ENCODE measurements around the gene SLC5A10. TPM values are rescaled to one million over a fixed set of nuclear protein-coding genes. Genes with fewer than 3 reads are reported as not detected.
"Not testable (repeated sequence)": the region's sequence is repeated elsewhere in the genome, so short reads cannot be mapped to it uniquely, and the experiment has no call there.

SLC5A10 gene
- polyA plus RNA-seq, 6 donors from 2014 or later, result 0.06 to 0.17 (median 0.10) TPM; not detected in 1

DNA sequence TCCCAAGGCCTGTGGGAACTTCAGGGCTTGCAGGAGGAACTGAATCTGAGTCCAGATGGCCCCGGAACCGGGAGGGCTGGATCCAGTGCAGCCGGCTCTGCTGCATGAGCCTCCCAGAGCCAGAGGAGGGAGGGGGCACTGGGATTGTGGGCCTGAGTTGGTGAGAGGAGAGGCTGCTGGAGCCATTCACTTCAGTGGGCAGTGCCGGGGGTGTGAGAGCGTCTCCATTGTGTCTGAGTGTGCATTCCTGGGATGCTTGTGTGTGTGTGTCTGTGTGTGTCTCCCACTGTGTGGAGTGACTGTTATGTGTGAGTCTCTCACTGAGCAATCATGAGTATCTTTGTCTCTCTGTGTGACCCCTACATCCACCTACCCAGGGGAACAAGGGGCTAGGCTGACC is 77.8 kb downstream of the SLC5A10 start:
- not testable (repeated sequence) for ATAC-seq (ENCODE audit: low read depth in 2 of 2); H3K4me3 Mint-ChIP-seq; H3K4me1 Mint-ChIP-seq; H3K27me3 Mint-ChIP-seq; H3K9me3 Mint-ChIP-seq; DNase-seq; H3K36me3 Mint-ChIP-seq; H3K27ac Mint-ChIP-seq

- ATAC-seq (ENCODE audit: low read depth in 2 of 2); H3K9me3 Mint-ChIP-seq; H3K36me3 Mint-ChIP-seq; H3K27ac Mint-ChIP-seq; H3K27me3 Mint-ChIP-seq; H3K4me3 Mint-ChIP-seq; H3K4me1 Mint-ChIP-seq; DNase-seq: not testable (repeated sequence)
Measured at GRCh38 chr17:19030771-19031449, 78.9 kb downstream of the SLC5A10 start.

DNA sequence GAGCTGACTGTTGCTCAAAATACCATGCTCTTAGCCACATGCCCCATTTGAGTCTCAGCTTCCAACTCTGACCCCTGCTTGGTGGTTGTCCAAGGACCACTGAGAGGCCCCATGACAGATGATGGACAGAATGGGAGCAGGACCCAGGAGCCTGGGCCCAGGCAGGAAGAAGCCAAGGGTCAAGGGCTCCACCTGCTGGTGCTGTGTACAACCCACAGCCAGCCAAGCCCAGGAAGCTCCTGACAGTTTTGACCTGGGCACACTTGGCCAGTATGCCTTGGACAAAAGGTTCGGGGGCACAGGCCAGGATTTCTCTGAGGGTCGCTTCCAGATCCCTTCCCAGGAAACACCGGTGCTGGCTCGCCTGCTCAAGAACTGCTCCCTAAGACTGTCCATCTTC is 79.8 kb downstream of the SLC5A10 start:
- not testable (repeated sequence) for H3K36me3 Mint-ChIP-seq, H3K4me1 Mint-ChIP-seq
- peak; percentile 38 to 45 for ATAC-seq (ENCODE audit: low read depth in 2 of 2)

GRCh38 chr17:19032377-19032988 is 80.5 kb downstream of the SLC5A10 start:
- not testable (repeated sequence) for H3K36me3 Mint-ChIP-seq, H3K4me1 Mint-ChIP-seq, H3K4me3 Mint-ChIP-seq

More for the DNA sequence above, 79.8 kb downstream of the SLC5A10 start:
- H3K27me3 Mint-ChIP-seq, H3K9me3 Mint-ChIP-seq, DNase-seq, H3K27ac Mint-ChIP-seq, H3K4me3 Mint-ChIP-seq: not testable (repeated sequence)

GRCh38 chr17:19036186-19036585 is 84.2 kb downstream of the SLC5A10 start:
- H3K27me3 Mint-ChIP-seq, H3K9me3 Mint-ChIP-seq, DNase-seq, H3K4me1 Mint-ChIP-seq, H3K27ac Mint-ChIP-seq, H3K4me3 Mint-ChIP-seq, H3K36me3 Mint-ChIP-seq: not testable (repeated sequence)
- ATAC-seq (ENCODE audit: low read depth in 2 of 2), result peak; percentile 17 to 22

More at GRCh38 chr17:19032377-19032988, 80.5 kb downstream of the SLC5A10 start:
- H3K27me3 Mint-ChIP-seq, H3K27ac Mint-ChIP-seq, H3K9me3 Mint-ChIP-seq, DNase-seq: not testable (repeated sequence)
- ATAC-seq (ENCODE audit: low read depth in 2 of 2), result peak; percentile 81 to 87

GRCh38 chr17:19037547-19037946 is 85.6 kb downstream of the SLC5A10 start:
- not testable (repeated sequence) for H3K4me3 Mint-ChIP-seq; H3K9me3 Mint-ChIP-seq; H3K36me3 Mint-ChIP-seq; H3K4me1 Mint-ChIP-seq; H3K27me3 Mint-ChIP-seq; H3K27ac Mint-ChIP-seq; DNase-seq; ATAC-seq (ENCODE audit: low read depth in 2 of 2)

GRCh38 chr17:19038007-19038406 is 86.0 kb downstream of the SLC5A10 start:
- not testable (repeated sequence) for H3K4me3 Mint-ChIP-seq, H3K4me1 Mint-ChIP-seq, H3K36me3 Mint-ChIP-seq, H3K27ac Mint-ChIP-seq, H3K27me3 Mint-ChIP-seq, DNase-seq, H3K9me3 Mint-ChIP-seq
- peak; percentile 10 to 12 for ATAC-seq (ENCODE audit: low read depth in 2 of 2)

GRCh38 chr17:19038730-19039129 is 86.8 kb downstream of the SLC5A10 start:
- not testable (repeated sequence) for H3K4me3 Mint-ChIP-seq, H3K4me1 Mint-ChIP-seq, H3K36me3 Mint-ChIP-seq, DNase-seq, H3K9me3 Mint-ChIP-seq, H3K27me3 Mint-ChIP-seq, H3K27ac Mint-ChIP-seq
- ATAC-seq (ENCODE audit: low read depth in 2 of 2), result peak; percentile 63 to 69

- not testable (repeated sequence) for H3K4me3 Mint-ChIP-seq, H3K27ac Mint-ChIP-seq, H3K36me3 Mint-ChIP-seq, DNase-seq, H3K27me3 Mint-ChIP-seq, H3K9me3 Mint-ChIP-seq, H3K4me1 Mint-ChIP-seq
- ATAC-seq (ENCODE audit: low read depth in 2 of 2), result peak; percentile 20 to 36
Measured at GRCh38 chr17:19040350-19040749, 88.4 kb downstream of the SLC5A10 start.

DNA sequence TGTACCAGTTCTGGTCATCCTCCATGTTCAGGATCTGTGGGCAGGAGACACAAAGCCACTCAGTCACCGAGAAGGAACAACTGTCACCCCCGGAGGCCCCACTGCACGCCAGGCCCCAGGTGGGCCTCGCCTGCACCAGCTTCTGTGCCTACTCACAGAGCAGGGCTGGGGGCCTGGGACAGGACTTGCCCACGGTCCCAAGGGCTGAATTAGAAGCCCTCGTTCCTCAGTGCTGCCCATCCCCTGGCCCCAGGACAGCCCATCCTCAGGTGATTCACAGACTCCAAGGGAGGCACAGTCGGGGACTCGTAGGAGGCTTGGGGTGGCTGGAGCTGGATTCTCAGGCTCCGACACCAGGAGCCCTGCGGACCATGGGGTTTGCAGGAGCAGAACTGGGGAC is 89.9 kb downstream of the SLC5A10 start:
- H3K4me3 Mint-ChIP-seq; H3K27ac Mint-ChIP-seq; DNase-seq; ATAC-seq (ENCODE audit: low read depth in 2 of 2); H3K9me3 Mint-ChIP-seq; H3K36me3 Mint-ChIP-seq; H3K27me3 Mint-ChIP-seq; H3K4me1 Mint-ChIP-seq: not testable (repeated sequence)

DNA sequence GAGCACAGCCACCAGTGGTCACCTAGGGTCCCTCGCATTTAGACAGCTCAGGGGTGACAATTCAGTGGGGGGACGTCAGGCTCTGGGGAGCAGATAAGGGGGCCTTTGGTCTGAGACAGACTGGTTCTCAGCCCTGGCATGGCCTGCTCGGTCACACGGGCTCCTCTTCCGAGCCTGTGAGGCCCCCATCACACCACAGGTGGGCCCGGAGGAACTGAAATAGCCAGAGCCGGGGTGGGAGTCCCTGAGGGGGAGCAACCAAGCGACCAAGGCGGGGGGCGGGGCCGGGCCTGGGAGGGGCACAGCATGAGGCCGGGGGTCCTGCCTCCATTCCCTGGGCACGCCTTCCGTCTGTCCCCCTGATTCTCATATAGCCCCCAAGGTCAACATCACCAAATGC is 90.4 kb downstream of the SLC5A10 start:
- not testable (repeated sequence) for DNase-seq, H3K4me1 Mint-ChIP-seq

DNA sequence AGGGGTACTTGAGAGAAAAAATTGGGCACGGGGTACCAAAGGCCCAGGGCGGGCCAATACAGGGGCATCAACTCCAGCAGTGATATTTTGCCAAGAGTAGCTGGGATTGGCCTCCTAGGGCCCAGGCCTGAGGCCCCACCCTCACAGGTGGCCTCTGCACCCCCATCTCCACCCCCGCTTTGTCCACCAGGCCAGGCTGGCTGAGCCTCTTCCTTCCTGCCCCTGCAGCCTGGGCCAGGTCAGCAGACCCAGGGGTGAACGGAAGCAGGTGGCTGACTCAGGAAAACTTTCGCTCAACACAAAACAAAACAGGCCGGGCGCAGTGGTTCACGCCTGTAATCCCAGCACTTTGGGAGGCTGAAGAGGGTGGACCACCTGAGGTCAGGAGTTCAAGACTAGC is 91.1 kb downstream of the SLC5A10 start:
- peak; percentile 10 to 15 for ATAC-seq (ENCODE audit: low read depth in 2 of 2)
- not testable (repeated sequence) for H3K27ac Mint-ChIP-seq, H3K4me1 Mint-ChIP-seq, H3K9me3 Mint-ChIP-seq, DNase-seq, H3K27me3 Mint-ChIP-seq, H3K36me3 Mint-ChIP-seq
- H3K4me3 Mint-ChIP-seq, result peak overlapping the region in 1 of 8 donors; percentile 49

More for the DNA sequence above, 90.4 kb downstream of the SLC5A10 start:
- not testable (repeated sequence) for H3K27ac Mint-ChIP-seq, H3K9me3 Mint-ChIP-seq, H3K36me3 Mint-ChIP-seq, H3K27me3 Mint-ChIP-seq, H3K4me3 Mint-ChIP-seq
- peak; percentile 34 to 42 for ATAC-seq (ENCODE audit: low read depth in 2 of 2)

DNA sequence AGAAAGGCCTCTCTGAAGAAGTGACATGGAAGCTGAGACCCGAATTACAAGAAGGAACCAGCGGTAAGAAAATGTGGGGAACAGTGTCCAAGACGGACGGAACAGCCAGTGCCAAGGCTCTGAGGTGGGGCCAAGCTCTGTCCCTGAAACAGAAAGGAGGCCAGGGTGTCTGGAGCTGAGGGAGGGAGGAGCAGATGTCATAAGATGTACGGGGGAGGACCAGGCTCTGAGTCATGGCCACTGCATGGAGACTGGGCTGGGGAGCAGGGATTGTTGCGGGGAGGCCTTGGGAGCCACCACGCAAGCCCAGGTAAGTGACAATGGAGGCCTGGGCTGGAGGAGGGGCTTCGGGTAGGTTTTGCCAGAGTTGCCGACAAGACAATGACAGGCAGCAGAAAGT is 92.7 kb downstream of the SLC5A10 start:
- not testable (repeated sequence) for H3K36me3 Mint-ChIP-seq; H3K27me3 Mint-ChIP-seq; ATAC-seq (ENCODE audit: low read depth in 2 of 2); H3K9me3 Mint-ChIP-seq; H3K4me3 Mint-ChIP-seq; H3K27ac Mint-ChIP-seq; H3K4me1 Mint-ChIP-seq; DNase-seq

GRCh38 chr17:19046782-19047375 is 94.9 kb downstream of the SLC5A10 start, which contains the start of gene GRAP:
Gene GRAP (minus strand): TSS chr17:19046957. CDS start chr17:19046926, 31 bp downstream.
- not testable (repeated sequence) for H3K27me3 Mint-ChIP-seq, H3K4me1 Mint-ChIP-seq, H3K4me3 Mint-ChIP-seq, H3K36me3 Mint-ChIP-seq, H3K9me3 Mint-ChIP-seq, H3K27ac Mint-ChIP-seq, DNase-seq
- ATAC-seq (ENCODE audit: low read depth in 2 of 2), result peak; percentile 56 to 62

Measured in naive B cell (primary cell).